NCI-H2171 treated with DMSO at 0.1 percent for 48 hours (cell line): ENCODE results near the gene ENPEP.
"Not testable (repeated sequence)": the region's sequence is repeated elsewhere in the genome, so short reads cannot be mapped to it uniquely, and the experiment has no call there.

Source experiments
- DNase-seq: peaks from one replicate; lab custom pipeline; 2025; lab: John Stamatoyannopoulos, UW

The ENPEP gene

GRCh38 chr4:110475881-110476818, at the start of gene ENPEP:
Gene ENPEP (plus strand): TSS chr4:110476155. CDS start chr4:110476415, 260 bp downstream.
- no peak for DNase-seq

DNA sequence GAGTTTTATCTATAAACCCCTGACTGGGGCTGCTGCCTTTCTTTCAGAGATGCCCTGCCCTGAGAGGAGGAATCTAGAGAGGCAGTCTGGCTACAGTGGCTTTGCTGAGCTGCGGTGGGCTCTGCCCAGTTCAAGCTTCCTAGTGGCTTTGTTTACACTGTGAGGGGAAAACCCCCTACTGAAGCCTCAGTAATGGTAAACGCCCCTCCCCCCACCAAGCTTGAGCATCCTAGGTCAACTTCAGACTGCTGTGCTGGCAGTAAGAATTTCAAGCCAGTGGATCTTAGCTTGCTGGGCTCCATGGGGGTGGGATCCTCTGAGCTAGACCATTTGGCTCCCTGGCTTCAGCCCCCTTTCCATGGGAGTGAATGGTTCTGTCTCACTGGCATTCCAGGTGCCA, 44.1 kb upstream of the ENPEP start:
- not testable (repeated sequence) for DNase-seq

- not testable (repeated sequence) for DNase-seq
These were observed 38.7 kb upstream of the ENPEP start for GRCh38 chr4:110437292-110437691.

DNA sequence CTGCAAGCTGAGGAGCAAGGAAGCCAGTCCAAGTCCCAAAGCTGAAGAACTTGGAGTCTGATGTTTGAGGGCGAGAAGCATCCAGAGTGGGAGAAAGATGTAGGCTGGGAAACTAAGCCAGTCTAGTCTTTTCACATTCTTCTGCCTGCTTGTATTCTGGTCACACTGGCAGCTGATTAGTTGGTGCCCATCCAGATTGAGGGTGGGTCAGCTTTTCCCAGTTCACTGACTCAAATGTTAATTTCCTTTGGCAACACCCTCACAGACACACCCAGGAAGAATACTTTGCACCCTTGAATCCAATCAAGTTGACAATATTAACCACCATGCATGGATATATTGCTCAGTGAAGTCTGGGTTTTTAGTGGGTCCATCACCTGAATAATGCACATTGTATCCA, 36.7 kb upstream of the ENPEP start:
- DNase-seq, result not testable (repeated sequence)

DNA sequence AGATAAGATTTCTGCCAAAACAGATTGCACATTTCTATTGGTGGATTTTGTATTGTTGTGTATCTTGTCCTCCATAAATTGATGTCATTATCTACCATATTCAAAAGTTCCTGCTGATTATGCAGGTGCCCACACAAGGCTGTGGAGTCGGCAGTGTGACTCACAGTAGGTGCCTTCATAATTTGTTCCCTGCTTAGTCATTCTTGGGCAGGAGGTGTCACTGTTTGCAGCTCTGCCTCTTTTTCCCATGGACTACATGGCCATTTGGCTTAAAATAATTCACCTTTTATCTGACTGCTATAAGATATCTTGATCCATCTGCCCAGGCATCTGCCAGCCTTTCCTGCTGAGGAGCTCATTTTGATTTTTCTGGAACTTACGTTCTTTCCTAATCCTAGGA, 33.6 kb upstream of the ENPEP start:
- no peak for DNase-seq

- no peak for DNase-seq
These were observed 33.2 kb upstream of the ENPEP start for GRCh38 chr4:110442788-110443187.

DNA sequence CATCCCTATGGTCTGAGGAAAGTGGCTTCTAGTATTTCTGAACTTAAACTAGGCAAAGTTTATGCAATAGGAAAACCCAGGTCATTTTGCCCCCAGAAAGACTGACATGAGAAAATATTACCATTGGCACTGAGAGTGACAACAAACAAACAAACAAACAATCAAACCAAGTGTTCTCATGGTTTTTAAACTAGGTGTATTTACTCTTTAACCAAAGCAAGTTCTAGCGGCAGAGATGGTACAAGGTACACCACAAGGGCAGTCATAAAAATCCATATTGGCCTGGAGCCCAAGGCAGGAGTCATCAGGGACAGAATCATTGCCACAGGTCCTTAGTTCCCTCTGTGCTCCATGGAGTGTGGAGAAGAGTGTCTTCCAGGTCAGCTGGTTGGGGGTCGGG, 26.0 kb upstream of the ENPEP start:
- no peak for DNase-seq

DNA sequence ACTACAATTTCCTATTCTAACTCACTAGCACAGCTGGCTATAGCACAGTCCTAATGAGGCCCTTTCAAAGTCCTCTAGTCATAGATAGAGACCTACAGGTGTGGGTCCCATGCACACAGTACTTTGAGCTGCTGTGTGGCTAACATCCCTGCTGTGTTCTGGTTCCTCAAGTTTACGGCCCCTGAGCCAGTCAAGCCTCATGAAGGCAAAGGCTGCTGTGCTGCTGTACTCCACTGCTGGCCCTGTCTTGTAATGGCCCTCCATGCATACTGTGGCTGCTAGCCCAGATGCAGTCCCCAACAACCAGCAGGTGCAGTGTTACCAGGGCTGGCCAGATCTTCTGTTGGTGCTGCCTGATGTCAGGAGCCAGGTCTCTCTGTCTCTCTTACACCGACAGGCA, 23.4 kb upstream of the ENPEP start:
- DNase-seq, result no peak

DNA sequence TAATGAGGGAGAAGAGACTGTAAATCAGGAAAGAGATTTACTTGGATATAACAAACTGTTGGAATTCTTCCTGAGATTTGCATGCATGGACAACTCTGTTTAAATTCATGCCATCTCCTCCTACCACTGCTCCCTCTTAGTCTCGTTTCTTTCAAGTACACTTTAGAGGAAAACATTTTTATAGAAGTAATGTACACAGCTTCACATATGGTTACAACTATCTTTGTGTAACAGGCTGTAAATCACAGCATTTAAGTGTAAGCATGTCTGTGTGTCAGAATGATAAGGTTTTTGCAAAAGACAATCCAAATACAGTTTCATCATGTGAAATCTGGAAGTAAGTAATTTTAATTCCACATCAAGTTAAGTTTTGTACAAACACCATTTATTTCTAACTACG, 21.5 kb upstream of the ENPEP start:
- DNase-seq, result no peak

DNA sequence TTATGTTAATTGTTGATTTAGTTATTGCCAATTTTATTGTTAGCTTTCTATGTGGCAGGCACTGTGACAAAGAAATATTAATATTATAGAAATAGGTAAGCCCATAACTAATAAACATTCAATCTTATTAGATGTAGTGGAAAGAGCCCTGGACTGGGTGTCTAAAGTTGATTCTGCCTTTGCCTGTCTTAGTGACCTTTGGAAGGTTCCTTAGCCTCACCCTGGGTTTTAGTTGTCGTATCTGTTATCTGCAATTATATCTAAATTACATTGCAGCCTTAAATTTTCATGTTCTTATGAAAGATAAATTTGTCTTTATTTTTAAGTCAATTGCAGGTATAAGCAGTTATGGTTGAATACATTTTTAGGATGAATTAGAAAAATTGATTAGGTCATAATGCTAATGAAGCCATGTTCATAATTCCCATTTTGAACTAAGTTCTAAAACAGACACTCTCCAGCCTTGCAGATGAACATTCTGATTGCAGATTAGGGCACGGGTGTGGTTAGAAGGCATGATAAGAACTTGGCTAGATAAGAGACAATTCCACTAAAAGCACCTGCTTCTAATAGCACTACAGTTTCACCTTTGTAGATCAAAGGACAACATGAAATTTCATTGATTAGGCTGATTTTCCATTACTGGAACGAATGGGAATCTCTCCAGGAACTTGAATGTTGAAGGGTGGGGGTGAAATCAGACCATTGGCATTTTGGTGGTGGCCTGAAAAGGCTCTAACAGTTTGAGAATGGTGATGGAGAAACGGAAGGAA, 17.3 kb upstream of the ENPEP start:
- no peak for DNase-seq

DNA sequence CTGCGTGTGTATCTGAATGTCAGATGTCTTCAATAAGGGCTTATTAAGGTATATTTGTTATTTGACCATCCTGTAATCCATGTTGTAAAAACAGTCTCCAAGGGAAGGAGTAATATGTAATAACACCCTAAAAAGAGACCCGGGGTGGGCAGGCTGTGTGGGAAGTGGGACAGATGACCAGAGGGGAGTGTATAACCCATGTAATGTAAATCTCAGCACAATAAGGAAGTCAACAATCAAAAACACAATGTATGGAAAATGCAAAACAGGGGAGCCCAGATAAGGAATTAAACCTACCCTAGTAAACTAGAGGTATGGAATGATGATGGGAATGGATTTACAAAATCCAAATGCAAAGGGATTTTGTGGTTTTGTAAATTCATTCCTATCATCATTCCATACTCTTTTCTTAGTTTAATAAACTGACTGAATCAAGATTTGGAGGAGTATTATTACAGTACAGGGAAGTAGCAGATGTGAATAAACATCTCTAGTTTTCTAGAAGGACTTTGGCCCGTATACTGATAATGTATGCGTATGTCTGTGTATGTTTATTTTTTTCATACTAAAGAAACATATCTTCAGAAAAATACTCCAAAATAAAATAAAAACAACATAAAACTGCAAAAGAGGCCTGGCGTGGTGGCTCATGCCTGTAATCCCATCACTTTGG, 15.7 kb upstream of the ENPEP start:
- no peak for DNase-seq

GRCh38 chr4:110467400-110467799, 8.6 kb upstream of the ENPEP start:
- DNase-seq, result no peak

DNA sequence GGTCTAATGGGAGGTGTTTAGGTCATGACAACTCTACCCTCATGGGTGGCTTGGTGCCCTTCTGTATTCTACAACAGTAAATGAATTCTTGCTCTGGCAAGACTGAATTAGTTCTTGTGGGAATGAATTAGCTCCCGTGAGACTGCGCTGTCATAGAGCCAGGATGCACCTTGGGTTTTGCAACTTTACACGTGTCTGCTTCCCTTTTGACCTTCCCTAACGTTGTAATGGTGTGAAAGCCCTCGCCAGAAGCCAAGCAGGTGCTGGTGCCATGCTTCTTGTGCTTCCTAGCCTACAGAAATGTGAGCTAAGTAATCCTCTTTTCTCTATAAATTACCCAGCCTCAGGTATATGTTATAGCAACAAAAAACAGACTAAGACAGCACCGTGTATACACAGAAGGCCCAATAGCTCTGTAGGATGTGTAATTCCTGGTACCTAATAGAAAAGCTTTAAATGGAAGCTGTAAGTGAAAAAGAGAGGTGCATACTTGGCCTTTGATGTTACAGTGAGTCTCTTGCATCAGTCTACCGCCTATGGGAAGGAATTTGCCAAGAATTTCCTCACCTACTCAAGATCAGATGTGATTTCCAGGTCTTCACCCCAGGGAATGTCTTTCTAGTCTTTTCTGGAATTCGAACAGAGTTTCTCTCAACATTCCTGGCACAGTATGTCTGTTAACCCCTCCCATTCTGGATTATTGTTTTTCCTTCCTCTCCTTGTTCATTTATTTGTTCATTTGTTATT, 3.2 kb upstream of the ENPEP start:
- no peak for DNase-seq

DNA sequence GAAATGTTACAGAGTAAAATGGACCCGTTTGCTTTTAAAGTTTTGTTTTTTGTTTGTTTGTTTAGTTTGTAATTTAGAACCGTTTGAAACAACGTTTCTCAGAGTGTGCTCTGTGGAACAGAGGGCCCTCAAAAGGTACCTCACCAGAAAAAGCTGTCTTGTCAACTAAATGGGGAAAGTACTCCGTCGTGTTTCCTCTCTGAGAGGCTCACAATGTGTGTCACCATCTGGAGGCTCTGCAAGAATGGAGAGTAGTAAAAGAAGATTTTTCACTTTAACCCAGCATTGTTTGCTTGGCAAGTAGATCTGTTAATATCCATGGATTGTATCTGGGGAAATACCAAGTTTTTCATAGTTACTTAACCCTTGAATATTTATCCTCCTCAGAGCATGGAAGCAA, 1.5 kb upstream of the ENPEP start:
- no peak for DNase-seq

- DNase-seq, result not testable (repeated sequence)
These were observed 875 bp upstream of the ENPEP start for GRCh38 chr4:110475080-110475479.

DNA sequence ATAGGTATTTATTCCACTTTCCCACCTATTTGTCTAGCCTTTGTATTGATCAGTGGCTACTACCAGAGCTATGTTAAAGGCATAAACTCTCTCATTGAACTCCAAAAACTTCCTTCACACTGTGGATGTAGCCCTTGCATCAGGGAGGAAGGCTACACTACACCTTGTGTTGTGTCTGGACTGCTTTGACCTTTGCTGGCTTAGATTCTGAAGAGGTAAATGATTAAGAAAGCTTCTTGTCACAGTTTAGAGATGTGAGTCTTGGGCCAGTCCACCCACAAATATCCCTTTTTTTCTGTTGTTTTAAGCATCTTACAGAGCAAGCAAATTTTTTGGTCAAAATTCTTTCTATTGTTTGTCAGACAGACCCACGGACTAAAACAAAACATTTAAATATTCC, 1.9 kb downstream of the ENPEP start:
- DNase-seq, result no peak

DNA sequence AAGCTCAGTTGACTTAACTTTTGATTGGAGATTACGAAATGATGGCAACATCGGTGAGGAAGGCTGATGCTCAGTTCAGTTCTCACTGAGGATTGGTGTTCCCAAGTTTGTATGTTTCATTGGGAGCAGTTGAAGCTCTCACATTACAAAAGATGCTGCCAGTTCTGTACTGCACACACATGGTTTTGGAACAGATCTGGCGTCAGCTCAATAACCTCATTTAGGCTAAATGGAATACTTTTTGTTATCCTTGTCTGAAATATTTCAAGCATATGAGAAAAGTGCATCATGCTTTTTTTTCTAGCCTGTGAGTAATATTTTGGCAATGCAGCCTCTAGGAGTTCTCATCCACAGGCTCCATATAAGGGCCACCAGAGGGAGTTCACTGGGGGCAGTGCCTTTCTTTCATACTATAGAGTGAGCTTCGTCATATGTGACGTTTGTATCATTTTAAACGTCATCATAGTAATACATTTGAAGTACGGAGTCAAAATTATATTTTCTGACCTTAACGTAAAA, 4.1 kb downstream of the ENPEP start:
- no peak for DNase-seq

DNA sequence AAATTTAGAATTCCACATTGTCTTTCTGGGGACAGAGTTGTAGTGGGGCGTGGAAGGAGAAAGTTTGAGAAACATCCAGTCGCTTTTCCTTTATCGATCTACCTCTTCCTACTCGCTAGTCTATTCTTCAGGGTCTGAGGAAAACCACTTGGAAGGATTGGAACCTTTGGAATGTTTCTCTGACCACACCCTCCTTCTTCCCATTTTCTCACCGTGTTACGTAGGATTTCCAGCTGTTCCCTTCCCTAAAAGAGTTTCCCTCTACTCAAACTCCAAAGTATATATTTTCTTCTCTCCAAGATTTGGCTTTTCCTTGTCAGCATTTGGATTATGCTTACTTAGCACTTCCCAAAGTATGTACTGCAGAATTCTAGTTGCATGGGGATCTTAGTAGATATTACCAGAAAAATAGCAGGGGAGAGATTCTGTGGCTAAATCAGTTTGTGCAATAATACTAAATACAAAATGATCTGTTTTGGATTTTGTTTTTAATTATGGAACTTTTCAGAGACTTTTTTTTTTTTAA, 4.9 kb downstream of the ENPEP start:
- no peak for DNase-seq

- no peak for DNase-seq
These were observed 7.6 kb downstream of the ENPEP start for GRCh38 chr4:110483516-110483915.

- DNase-seq, result no peak
These were observed 8.1 kb downstream of the ENPEP start for GRCh38 chr4:110484029-110484428.

- no peak for DNase-seq
These were observed 8.8 kb downstream of the ENPEP start for GRCh38 chr4:110484767-110485166.
